ENCODE data around the gene CDCA3. TPM values are rescaled to one million over a fixed set of nuclear protein-coding genes. Genes with fewer than 3 reads are reported as not detected.

Gene CDCA3
- polyA plus RNA-seq, 1 donor: 17.5 TPM

DNA sequence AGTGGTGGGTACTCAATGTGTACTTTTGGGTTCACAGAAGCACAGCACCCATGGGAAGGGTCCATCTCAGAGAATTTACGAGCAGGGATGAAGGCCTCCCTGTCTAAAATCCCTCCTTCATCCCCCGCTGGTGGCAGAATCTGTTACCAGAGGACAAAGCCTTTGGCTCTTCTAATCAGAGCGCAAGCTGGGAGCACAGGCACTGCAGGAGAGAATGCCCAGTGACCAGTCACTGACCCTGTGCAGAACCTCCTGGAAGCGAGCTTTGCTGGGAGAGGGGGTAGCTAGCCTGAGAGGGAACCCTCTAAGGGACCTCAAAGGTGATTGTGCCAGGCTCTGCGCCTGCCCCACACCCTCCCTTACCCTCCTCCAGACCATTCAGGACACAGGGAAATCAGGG, 30.9 kb downstream of the CDCA3 start:
- no peak for DNase-seq (ENCODE audit: low read depth)

DNA sequence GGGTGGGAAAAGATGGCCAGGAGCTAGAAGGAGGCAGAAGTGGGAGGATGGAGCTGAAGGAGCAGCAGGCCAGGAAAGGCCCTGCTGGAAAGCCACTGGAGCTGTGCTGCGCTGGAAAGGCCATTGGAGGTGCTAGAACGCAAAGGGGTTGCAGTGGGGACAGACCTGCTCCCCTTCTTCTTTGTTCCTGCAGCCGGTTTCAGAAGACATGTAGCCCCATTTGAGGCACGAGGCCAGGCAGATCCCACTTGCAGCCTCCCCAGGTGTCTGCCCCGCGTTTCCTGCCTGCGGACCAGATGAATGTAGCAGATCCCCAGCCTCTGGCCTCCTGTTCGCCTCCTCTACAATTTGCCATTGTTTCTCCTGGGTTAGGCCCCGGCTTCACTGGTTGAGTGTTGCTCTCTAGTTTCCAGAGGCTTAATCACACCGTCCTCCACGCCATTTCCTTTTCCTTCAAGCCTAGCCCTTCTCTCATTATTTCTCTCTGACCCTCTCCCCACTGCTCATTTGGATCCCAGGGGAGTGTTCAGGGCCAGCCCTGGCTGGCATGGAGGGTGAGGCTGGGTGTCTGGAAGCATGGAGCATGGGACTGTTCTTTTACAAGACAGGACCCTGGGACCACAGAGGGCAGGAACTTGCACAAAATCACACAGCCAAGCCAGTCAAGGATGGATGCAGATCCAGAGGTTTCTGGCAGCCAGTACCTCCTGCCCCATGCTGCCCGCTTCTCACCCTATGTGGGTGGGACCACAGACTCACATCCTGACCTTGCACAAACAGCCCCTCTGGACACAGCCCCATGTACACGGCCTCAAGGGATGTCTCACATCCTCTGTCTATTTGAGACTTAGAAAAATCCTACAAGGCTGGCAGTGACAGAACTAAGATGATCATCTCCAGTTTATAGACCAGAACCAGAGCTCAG, 31.7 kb downstream of the CDCA3 start:
- DNase-seq (ENCODE audit: low read depth): no peak

DNA sequence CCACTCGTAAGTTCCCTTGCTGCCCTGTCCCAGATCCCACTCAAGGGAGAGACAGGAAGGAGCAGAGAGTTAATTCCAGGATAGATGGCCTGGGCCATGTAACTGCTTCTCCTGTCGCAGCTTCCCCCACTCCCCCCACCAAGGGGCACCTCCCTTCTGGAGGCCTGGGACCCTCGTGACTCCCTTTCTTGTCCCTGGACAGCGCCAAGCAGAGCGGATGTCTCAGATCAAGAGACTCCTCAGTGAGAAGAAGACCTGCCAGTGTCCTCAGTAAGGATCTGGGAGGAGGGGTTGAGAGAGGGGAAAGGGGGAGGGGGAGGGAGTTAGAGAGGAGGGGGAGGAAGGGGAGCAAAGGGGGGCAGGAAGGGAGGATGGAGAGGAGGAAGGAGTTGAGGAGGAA, 32.4 kb downstream of the CDCA3 start:
- no peak for DNase-seq (ENCODE audit: low read depth)

DNA sequence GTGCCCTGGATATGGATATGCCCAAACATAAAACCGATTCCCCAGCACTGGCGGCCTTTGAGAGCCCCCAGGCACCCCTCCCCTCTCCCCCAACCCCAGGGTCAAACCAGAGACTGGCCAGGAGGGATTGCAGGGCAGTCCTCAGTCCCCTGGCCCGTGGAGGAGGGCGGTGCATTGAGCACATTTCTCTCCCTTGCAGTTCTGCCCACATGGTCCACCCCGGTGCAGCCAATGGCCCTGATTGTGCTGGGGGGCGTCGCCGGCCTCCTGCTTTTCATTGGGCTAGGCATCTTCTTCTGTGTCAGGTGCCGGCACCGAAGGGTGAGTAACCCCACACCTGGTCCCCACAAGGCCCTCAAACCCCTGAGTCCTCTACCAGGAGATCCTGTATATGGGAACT, 32.9 kb downstream of the CDCA3 start:
- no peak for DNase-seq (ENCODE audit: low read depth)

DNA sequence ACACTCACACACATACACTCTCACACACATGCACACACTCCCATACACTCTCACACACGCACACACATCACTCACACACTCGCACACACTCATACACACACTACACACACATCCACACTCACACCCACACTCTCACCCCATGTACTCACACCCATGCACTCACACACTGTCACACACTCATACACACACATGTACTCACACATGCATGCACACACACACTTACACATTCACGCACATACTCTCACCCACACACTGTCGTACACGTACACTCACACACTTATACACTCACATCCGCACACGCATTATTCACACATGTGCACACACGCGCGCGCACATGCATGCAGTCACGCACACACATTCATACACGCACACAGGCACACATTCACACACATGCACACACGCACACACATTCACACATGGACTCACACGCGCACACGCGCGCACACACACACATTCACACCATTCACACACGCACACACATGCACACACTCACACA, 33.4 kb downstream of the CDCA3 start:
- DNase-seq (ENCODE audit: low read depth): no peak

DNA sequence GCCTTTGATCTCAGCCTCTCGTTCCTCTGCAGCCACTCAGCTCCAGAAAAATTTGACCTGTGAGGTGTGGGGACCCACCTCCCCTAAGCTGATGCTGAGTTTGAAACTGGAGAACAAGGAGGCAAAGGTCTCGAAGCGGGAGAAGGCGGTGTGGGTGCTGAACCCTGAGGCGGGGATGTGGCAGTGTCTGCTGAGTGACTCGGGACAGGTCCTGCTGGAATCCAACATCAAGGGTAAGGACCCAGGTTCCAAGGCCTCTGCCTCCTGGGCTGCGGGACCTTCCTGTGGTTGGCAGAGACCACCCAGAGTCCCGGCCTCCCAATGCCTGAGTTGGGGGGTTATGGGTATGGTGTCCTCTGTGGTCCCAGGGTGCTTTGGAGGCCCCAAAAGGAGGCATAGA, 34.0 kb downstream of the CDCA3 start:
- no peak for DNase-seq (ENCODE audit: low read depth)

DNA sequence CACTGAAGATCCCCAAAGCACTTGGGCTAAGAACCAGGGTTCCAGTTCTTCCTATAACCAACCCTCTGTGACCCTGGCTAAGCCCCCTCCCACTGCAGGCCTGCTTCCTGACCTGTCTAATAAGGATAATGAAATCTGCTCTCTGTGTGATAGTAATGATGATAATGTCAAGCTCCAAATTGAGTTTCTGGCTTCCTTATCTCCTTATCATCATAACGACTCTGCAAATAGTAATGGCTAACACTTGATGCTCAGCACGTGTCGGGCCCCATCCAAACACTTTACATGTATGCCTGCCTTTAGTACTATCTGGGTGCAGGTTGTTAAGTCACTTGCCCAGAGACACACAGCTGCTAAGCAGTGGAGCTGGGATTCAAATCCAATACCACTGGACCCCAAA, 34.5 kb downstream of the CDCA3 start:
- no peak for DNase-seq (ENCODE audit: low read depth)

DNA sequence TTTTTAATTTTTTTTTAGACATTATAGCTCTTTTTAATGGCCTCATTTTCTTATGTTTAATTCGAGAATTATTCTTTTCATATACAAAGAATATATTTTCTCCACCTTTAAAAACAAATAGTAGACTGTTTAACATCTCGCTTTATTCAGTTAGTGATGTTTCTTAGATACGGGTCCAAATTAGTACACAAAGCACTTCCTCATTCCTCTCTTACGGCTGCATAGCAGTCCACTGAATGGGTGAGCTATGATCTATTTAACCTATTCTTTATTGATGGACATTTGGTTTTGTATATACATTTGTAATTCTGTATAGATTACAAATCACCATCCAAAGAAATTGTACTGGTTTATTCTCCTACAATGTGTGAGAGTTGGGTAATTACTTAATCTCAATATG, 37.7 kb downstream of the CDCA3 start:
- no peak for DNase-seq (ENCODE audit: low read depth)

DNA sequence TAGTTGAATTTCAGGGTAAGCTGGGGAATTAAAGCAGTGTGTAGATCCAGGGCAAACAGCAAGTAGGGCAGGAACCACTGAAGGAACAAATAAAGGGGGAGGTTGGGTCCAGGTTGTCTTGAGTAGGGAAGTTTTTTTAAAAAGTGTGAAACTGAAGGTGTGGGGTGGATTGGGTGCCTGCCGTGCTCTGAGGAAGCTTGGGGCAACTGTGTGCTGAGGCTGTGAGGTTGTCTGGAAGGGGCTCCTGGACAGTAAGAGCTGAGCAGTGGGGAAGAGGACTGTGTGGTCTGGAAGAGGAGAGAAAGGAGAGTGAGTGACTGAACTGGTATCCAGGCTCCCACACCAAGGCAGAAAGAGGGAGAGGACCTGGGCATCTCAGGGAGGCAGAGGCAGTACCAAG, 40.3 kb downstream of the CDCA3 start:
- DNase-seq (ENCODE audit: low read depth): no peak

DNA sequence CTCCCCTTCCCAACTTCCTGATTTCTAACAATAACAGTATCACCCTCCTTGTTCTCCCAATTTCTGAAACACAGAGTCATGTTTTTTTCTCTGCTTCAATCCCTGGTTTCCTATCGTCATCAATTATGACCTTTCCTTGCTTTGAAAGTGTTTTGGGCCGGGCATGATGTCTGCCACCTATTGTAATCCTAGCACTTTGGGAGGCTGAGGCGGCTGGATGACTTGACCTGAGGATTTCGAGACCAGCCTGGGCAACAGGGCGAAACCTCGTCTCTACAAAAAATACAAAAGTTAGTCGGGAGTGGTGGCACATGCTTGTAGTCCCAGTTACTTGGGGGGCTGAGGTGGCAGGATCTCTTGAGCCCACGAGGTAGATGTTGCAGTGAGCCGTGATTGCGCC, 42.0 kb downstream of the CDCA3 start:
- DNase-seq (ENCODE audit: low read depth): no peak

DNA sequence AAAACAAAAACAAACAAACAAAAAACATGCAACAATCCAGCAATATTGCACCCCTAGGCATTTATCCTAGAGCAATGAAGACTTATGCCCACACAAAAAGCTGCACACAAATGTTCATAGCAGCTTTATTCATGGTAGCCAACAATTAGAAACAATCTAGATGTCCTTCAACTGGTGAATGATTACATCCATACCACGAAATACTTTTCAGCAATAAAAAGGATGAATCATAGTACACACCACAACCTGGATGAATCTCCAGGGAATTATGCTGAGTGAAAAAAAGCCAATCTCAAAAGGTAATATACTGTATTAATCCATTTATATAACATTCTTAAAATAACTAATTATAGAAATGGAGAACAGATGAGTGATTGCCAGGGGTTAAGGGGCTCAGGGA, 43.9 kb downstream of the CDCA3 start:
- DNase-seq (ENCODE audit: low read depth): no peak

DNA sequence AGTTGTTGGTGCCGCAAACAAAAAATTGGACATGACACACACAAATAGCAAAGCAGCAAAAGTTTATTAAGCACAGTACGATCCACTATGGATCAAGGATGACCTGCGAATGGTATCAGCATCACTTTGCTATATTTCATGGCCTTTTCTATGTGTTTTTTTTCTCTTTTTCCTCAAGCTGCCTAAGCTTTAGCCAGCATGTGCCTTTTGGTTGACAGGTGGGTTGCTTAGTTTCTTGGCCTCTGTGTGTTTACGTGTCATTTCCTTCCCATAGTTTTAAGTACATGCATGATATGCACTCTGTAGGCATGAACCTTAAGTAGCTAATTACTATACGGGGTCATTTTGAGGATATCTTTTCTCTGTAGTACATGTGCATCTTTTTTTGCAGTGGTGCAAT, 51.9 kb downstream of the CDCA3 start:
- no peak for DNase-seq (ENCODE audit: low read depth)

Other genes with a start within 250 kb of the CDCA3 start
- gene CHD4, start 243.9 kb downstream of the CDCA3 start, polyA plus RNA-seq (ENCODE audit: insufficient read length): 158 TPM
- 1.1 TPM for gene LPAR5, start 215.3 kb downstream of the CDCA3 start, polyA plus RNA-seq (ENCODE audit: insufficient read length)
- 2.0 TPM for gene ACRBP, start 203.9 kb downstream of the CDCA3 start, polyA plus RNA-seq (ENCODE audit: insufficient read length)
- gene ING4, start 188.2 kb downstream of the CDCA3 start, polyA plus RNA-seq (ENCODE audit: insufficient read length): 46.6 TPM
- 47.0 TPM for gene ZNF384, start 161.9 kb downstream of the CDCA3 start, polyA plus RNA-seq (ENCODE audit: insufficient read length)
- gene PIANP, start 150.5 kb downstream of the CDCA3 start, polyA plus RNA-seq (ENCODE audit: insufficient read length): 3.2 TPM
- gene COPS7A, start 127.2 kb downstream of the CDCA3 start, polyA plus RNA-seq (ENCODE audit: insufficient read length): 63.3 TPM
- gene MLF2, start 98.1 kb downstream of the CDCA3 start, polyA plus RNA-seq (ENCODE audit: insufficient read length): 130 TPM
- 373 TPM for gene PTMS, start 84.9 kb downstream of the CDCA3 start, polyA plus RNA-seq (ENCODE audit: insufficient read length)
- 0.70 TPM for gene LAG3, start 78.8 kb downstream of the CDCA3 start, polyA plus RNA-seq (ENCODE audit: insufficient read length)
- gene CD4, start 61.8 kb downstream of the CDCA3 start, polyA plus RNA-seq (ENCODE audit: insufficient read length): 5.6 TPM
- gene GPR162, start 29.5 kb downstream of the CDCA3 start, polyA plus RNA-seq (ENCODE audit: insufficient read length): 16.8 TPM
- 40.3 TPM for gene P3H3, start 22.9 kb downstream of the CDCA3 start, polyA plus RNA-seq (ENCODE audit: insufficient read length)
- 32.4 TPM for gene GNB3, start 10.4 kb downstream of the CDCA3 start, polyA plus RNA-seq (ENCODE audit: insufficient read length)
- 62.2 TPM for gene USP5, start 864 bp upstream of the CDCA3 start, polyA plus RNA-seq (ENCODE audit: insufficient read length)
- 1,115 TPM for gene TPI1, start 16.2 kb upstream of the CDCA3 start, polyA plus RNA-seq (ENCODE audit: insufficient read length)
- 8.9 TPM for gene SPSB2, start 22.0 kb upstream of the CDCA3 start, polyA plus RNA-seq (ENCODE audit: insufficient read length)
- gene LRRC23, start 53.5 kb upstream of the CDCA3 start, polyA plus RNA-seq (ENCODE audit: insufficient read length): 10.5 TPM
- 6.1 TPM for gene ENO2, start 63.3 kb upstream of the CDCA3 start, polyA plus RNA-seq (ENCODE audit: insufficient read length)
- 70.4 TPM for gene ATN1, start 76.7 kb upstream of the CDCA3 start, polyA plus RNA-seq (ENCODE audit: insufficient read length)
- not detected for gene RNU7-1, start 92.5 kb upstream of the CDCA3 start, polyA plus RNA-seq (ENCODE audit: insufficient read length)
- 155 TPM for gene C12orf57, start 92.7 kb upstream of the CDCA3 start, polyA plus RNA-seq (ENCODE audit: insufficient read length)
- gene PTPN6, start 100.1 kb upstream of the CDCA3 start, polyA plus RNA-seq (ENCODE audit: insufficient read length): 5.0 TPM
- 304 TPM for gene PHB2, start 119.4 kb upstream of the CDCA3 start, polyA plus RNA-seq (ENCODE audit: insufficient read length)
- 28.8 TPM for gene EMG1, start 119.6 kb upstream of the CDCA3 start, polyA plus RNA-seq (ENCODE audit: insufficient read length)
- gene LPCAT3, start 167.2 kb upstream of the CDCA3 start, polyA plus RNA-seq (ENCODE audit: insufficient read length): 20.1 TPM
- gene C1S, start 209.4 kb upstream of the CDCA3 start, polyA plus RNA-seq (ENCODE audit: insufficient read length): 66.4 TPM
- 80.9 TPM for gene C1R, start 241.2 kb upstream of the CDCA3 start, polyA plus RNA-seq (ENCODE audit: insufficient read length)

All from forelimb muscle (tissue), 1 donor.